Hindlimb muscle (tissue), 1 donor: ENCODE measurements around the gene NKTR. TPM values are rescaled to one million over a fixed set of nuclear protein-coding genes. Genes with fewer than 3 reads are reported as not detected.
A peak's percentile ranks its signal among the peaks of the same experiment; 100 is the strongest.

Experiments
- DNase-seq: peaks from one replicate; pipeline ENCODE4 v3.0.0-alpha.2; 2013
- polyA plus RNA-seq: library from polyadenylated mRNA; unstranded; fragments of 120-200 nt; gene quantifications from one replicate; pipeline ENCODE4 v1.2.1, GENCODE V29; 2013; ENCODE audit not compliant: insufficient read length

Gene NKTR
- polyA plus RNA-seq, 1 donor, result 80.3 TPM

DNA sequence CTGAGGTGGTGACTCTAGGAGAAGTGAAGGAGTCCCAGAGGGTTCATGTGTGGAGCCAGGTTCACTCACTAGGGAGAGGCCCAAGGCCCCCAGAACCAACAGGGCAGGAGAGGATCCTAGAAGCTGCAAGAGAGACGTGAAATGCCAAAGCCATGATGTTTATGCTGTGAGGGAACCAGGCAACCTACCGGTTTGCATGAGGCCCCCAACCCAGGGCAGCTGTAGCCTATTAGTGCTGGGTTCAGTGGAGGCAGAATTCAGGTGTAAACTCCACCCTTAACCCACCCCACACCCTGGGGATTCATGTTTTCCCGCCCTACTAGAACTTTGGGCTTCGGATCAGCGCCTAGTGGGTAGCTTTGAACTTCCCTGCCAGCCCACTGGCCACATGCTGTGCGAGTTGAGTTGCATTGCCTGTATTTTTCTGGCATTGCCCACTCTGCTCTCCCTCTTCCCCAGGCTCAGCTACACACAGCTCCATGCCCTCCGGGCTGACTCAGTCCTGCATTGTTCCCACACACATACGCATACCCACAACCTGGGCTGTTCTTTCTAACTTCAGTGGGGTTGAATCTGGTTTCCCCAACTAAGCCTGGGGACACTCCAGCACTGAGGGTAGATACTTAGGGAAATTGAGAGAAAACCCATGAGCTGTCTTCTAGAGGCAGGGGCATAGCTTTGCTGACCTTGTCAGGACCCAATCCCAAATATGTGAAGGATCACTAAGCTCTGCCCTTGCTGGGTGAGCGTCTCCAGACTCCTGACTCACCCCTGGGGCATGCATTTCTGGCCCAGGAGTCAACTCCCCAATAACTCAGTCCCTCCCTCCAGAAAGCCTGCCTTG, 51.0 kb downstream of the NKTR start:
- no peak for DNase-seq

DNA sequence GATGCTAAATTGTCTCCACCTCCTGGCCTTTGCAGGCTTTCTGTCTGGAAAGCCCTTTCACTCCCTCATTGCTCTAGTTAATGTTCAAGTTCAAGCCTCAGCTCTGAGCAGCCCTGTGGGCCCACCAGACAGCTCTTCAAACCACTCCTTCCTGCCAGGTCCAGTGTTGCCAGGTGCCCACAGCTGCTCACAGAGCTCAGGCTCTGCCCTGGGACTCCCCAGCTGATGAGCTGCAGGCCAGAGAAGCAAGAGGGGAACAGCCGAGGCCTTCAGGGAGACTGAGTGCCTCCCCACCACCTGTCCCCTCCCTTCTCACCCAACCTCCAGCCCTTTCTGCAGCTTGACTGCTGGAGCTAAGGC, 51.7 kb downstream of the NKTR start:
- no peak for DNase-seq

DNA sequence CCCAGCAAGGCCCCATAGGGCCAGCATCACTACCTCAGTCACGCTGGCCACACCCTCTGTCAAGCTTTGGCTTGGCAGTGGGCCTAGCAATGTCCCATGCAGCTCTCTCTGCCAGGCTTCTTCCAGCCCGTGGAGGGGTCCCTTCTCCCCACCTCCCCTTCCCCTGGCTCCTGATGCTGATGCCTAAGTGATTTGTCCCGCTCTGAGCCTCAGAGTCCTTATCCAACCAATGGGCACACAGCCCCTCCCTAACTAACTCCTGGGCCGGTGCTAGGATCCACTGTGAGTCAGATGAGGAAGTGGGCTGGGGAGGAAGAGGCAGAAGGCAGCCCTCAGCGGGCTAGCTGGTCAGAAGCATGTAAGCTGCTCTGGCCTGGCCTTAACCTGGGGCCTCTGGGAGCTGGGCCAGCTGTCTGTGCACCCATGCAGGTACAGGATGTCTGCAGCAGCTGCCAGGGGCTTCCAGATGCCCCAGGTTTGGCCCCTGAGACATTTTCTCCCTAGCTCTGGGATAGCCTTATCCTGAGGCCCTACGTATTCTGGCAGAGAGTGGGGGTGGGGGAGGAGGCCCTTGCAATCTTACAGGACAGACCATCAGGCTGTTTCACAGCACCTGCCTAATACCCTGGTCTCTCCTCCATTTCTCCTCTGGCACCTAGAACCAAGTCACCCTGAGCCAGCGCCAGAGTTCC, 52.3 kb downstream of the NKTR start:
- DNase-seq, result no peak

DNA sequence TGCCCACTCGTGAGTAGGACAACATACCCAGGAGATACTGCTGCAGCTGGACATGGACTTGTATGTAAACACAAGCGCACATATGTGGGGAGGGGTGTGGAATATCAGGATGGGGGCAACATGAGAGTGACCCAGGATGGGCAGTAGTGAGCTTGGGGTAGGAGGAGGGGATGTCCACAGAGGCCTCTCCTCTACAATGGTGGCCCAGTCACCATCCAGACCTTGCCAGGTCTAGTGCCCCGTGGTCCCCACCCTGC, 52.7 kb downstream of the NKTR start:
- DNase-seq, result no peak

DNA sequence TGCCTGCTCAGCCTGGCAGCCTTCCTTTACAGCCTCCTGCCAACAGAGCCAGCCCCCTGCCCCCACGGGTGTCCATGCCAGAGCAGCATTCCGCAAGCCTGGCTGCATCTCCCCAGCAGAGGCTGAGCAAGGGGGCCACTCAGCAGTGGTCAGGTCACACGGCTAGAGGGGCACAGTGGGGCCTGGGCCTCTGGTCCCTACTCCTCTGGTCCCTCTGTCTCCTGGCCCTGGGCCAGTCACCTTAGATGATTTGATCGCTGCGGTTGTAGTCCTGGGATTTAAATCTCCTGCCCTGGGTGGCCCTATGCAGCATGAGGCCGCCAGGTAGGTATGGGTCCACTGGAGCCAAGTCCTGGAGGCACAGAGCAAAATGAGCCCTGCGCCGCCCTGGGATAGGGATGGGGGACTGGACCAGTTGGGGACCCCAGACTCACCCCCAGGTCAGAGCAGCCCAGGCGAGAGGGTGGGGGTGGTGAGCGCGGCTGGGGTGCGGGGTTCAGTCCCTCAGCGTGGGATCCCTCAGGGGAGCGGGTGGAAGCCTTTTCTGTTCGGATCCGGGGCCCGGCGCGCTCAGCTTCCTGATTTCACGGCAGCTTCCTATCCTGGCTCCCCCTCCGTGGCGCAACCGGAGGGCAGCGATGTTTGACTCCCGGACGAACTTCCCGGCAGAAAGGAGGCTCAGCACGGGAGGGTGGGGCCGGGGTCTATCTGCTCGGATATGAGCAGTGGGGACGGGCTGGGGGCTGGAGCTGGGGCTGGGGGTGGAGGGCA, 53.3 kb downstream of the NKTR start, which contains the start of gene ZBTB47:
ZBTB47 (plus strand) TSS at position 138 of the 771 bp plus-strand sequence. CDS start 4,659 bp downstream, outside the sequence.
- DNase-seq, result no peak

DNA sequence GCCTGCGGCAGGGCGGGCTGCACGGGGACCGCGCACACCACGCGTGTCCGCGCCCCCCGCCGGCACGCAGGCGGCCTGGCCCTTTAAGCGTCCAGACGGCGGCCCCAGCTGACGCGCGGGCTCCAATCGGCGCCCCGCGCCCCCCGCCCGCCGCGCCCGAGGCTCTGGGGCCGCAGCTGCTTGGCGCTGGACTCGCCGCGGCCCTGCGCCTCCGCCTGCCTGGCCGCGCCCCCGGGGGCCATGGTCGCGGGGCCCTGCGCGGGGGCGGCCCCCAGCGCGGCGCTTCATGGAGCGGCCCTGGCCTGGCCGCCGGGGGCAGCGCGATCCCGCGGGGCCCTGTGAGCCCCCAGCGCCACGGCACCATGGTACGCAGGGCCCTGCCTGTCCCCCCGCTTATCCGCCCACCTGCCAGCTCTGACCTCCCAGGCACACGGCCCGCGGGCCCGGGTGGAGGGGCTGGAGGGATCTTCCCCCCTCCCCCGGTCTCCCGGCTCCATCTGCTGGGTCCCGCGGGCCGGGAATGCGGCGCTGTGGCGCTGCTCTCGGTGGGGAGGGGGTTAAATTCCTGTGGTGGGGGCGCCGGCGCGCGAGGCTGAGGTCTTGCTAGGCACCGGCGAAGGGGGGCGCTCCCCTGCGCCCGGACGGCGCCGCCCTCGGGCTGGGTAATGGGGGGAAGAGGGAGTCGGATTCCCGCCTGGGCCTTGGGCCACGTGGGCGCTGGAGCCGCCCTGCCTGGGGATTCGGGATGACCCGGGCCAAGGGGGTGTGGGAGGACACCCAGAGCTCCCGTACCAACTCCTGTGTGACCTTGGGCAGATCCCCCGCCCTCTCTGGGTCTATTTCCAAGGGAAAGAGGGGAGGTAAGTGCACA, 54.1 kb downstream of the NKTR start:
- peak; percentile 81 for DNase-seq

DNA sequence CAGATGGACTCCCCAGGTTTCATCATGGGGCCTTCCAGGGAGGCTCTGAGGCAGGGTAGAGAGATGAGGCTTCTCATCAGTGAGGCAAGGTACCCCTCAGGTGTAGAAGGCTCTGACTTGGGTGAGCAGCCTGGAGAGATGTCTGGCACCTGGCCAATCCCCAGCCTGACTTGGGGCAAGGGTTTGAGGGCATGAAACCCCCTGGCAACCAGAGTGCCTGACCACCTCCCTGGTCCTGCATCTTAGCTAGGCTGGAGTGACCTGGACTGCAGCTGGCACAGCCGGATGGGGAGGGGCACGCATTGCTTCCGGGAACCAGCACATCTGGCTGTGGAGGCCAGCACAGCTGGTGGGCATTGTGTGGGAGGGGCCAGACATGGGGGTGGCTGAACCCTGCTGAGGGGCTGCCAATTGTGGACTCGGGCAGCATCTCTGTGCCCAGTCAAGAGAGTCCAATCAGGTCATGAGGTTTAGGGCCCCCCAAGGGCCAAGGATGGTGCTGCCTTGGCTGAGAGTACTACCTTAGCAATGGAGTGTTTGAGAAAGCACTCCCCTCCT, 54.9 kb downstream of the NKTR start:
- DNase-seq, result no peak

DNA sequence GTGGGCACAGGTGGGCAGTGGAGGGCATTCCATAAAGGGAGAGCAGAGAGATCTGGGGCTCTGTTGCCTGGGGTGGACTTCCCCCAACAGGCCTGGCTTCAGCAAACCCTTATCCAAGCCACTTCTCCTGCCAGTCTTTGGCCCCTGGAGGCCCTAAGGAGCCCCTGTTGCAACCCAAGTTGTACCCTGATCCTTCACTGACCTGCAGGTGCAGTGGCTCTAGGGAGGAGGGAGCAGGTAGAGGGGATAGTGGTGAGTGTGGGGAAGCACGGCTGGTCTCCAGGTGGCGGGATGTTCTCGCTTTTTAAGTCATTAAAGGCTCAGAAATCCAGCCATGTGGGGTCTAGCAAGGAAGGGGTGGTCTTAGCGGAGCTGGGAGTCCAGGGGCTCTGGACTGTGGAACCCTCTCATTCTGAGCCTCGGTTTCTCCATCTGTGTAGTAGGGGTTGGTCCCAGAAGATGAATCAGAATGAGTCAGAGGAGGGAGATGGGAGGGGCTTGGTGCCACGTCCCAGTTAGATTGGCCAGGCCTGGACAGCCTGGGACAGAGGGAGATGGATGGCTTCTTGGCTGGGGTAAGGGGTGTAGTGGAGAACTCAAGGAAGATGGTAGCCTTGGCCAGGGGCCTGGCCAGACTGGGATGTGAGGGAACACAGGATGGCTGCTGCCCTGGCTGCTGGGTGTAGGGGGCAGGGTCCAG, 55.6 kb downstream of the NKTR start:
- DNase-seq, result no peak

DNA sequence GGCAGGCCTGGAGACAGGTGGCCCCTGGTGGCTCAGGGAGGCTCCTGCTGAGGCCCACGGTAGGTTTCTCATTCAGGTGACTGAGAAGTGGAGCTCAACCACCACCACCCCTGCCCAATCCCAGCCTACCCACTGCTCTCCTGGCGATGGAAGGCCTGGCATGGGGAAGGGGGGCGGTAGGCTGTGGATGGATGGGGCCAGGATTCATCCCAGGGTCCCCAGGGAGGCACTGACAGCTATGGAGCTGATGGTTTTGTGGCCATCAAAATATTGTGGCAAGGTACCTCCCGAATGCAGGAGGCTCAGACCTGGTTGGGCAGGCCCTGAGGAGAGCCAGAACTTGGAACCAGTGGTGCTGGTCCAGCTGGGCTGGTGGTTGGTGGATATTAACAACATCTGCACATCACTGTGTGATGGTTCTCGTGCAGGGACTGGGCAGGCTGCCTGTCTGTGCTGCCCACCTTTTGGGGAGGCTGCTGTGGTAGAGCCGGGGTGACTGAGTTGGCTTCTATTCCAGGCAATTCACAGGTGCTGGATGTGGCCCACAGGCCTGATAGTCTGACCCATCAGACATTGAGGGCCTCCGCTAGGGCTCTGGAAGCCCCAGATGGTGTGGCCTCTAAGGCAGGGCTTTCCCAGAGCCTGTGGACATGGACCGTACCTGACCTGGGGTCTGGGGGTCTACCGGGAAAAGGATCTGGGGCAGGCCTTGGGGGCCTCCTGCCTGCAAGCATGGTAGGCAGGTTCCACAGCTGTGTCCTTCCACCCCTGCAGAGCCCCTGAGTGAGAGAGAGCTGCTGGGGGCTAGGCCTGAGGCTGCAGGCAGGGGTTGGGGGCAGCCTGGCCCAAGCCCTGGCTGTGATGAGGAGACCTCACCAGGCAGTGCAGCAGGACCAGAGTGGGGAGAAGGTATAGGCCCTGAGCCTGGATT, 56.5 kb downstream of the NKTR start:
- no peak for DNase-seq

DNA sequence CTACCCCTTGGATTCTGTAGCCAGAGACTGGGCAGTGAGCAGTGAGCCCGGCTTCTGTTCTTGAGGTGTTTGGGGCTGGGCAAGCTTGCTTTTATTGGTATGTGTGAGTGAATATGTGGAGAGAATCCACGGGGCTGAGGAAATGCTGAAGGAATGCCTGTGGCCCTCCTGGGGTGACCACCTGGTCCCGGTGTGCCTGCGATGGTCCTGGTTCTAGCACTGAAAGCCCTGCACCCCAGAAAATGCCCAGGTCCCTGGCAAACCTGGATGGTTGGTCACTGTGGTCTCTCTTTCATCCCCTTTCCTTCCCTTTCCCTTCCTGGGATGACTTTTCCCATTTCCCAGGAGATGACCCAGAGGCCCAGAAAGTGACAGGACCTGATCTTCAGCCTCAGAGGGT, 57.2 kb downstream of the NKTR start:
- DNase-seq, result no peak

DNA sequence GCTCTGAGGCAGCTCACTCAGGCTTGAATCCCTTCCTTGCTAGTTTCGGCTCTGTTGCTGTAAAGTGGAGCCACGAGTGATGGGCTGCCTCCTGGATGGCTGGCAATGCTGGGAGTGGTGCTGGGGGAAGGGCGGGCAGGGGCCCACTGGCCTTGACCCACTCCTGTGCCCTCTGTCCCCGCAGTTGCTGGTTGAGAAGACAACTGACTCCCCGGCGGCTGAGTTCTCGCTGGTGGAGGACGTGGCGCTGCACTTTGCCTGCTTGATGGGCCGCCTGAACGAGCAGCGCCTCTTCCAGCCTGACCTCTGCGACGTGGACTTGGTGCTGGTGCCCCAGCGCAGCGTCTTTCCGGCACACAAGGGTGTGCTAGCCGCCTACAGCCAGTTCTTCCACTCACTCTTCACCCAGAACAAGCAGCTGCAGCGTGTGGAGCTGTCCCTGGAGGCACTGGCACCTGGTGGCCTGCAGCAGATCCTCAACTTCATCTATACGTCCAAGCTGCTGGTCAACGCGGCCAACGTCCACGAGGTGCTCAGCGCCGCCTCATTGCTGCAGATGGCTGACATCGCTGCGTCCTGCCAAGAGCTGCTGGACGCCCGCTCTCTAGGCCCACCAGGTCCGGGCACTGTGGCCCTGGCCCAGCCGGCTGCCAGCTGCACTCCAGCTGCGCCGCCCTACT, 57.7 kb downstream of the NKTR start:
- DNase-seq, result no peak

DNA sequence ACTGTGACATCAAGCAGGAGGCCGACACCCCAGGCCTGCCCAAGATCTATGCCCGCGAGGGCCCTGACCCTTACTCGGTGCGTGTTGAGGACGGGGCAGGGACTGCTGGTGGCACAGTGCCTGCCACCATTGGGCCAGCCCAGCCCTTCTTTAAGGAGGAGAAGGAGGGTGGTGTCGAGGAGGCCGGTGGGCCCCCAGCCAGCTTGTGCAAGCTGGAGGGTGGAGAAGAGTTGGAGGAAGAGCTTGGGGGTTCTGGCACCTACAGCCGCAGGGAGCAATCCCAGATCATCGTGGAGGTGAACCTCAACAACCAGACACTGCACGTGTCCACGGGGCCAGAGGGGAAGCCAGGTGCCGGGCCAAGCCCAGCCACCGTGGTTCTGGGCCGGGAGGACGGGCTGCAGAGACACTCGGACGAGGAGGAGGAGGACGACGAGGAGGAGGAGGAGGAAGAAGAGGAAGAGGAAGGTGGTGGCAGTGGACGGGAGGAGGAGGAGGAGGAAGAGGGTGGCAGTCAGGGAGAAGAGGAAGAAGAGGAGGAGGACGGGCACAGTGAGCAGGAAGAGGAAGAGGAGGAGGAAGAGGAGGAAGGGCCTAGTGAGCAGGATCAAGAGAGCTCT, 58.4 kb downstream of the NKTR start:
- no peak for DNase-seq

DNA sequence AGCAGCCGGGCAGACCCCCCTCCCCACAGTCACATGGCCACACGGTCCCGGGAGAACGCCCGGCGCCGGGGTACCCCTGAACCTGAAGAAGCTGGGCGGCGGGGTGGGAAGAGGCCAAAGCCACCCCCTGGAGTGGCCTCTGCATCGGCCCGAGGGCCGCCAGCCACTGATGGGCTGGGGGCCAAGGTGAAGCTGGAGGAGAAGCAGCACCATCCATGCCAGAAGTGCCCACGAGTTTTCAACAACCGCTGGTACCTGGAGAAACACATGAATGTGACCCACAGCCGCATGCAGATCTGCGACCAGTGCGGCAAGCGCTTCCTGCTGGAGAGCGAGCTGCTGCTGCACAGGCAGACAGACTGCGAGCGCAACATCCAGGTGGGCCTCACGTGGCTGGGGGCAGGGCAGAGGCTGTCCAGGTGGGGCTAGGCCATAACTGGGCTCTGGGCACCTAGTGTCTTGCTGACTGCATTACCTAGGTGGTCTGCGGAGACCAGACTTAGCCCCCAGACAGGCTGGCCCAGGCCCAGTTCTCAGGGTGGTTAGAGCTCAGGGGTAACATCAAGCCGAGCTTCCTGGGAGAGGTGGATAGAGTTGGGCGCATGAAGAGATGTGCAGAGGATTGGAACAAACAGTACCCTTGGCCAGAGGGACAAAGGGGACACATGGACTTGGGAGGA, 59.1 kb downstream of the NKTR start:
- DNase-seq, result no peak

DNA sequence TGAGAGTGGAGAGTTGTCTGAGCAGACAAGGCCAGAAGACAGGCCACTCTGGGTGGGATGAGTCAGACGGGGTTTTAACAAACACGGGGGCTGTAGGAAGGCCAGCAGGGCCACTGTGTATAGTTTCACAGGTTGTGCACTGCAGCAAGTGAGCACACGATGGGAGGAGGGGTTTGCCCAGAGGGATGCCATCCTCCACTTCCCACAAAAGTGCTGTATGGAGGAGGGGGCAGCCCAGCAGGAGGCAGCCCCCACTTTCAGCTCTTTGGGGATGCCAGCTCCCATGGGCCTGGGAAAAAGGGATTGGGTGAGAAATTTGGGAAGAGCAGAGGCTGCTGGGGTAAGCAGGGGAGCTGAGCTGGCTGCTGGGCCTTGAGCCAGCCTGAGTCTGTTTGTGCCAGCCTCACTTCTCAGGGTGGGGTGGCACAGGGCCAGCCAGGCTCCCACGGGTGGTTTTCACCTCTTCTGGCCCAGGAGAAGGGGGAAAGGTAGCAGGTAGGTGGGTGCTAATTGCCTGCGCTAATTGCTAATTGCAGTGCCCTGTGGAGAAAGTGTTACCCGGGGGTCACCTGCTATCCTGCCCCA, 59.7 kb downstream of the NKTR start:
- DNase-seq, result no peak

DNA sequence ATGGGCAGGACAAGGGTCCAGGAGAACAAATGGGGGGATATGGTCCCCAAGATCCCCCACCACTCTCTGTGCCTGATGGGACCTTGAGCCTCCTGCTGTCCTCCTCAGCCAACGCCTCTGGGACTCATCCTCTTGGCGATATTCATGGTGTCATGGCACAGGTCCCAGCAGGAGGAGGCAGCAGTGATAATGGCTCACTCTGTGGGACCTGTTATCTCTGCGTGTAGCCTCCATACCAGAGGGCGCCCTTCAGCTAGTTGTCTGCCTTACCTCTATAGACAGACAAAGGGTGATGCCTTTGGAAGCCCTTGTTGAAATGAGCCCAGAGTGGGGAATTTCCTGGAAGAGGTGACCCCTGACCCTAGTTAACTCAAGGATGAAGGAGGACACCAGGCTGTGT, 60.4 kb downstream of the NKTR start:
- DNase-seq, result no peak

DNA sequence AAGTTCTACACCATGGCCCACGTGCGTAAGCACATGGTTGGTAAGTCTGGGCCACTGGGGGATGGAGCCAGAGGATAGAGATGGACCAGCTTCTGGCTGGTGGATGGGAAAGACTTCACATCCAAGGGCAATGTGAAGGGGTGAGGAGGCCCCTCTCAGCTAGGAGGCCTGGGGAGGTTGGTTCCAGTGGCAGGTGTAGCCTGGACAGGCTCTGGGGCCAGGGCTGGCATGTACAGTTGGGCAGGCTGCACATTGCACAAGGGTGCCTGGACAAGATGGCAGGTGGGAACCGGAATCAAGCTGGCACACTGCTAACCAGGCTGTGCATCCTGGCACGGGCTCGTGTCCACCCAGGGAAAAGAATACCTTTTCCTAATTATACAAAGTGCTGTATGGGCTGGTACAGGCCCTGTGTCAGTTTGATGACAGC, 61.1 kb downstream of the NKTR start:
- no peak for DNase-seq

DNA sequence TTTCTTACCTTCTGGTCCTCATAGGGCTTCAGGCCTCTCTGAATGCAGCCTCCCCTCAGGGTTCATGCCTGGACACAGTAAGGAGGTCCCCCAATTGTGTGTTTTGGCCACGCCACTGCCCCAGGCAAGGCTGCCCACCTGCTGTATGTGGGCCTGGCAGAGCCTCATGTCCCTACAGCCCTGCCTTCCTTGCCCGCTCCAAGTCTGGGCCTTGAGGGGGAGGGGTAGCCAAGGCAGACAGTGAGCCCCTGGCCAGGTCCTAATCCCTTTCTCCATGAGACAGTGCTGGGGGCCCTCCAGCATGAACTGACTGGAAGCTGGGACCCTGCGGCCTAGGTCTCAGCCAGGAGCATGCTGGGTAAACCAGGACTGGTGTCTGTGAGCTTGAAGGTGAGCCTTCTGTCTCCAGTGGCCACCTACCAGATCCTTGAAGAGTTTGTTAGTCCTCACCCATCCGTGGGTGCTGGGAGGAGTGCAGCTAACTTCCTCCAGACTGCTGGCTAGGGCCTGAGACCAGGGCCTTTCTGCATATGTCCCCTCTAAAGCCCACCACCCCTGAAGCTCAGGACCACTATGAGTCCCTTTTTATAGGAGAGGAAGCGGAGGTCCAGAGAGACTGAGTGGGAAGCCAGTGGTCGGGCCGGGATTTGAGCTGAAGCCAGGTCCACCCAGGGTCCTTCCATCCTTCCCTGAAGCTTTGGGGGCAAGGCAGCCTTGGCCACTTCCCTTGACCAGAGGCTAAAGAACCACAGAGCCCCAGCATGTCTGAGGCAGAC, 61.7 kb downstream of the NKTR start:
- no peak for DNase-seq
